ENCODE measurements around the gene UBE2E2. TPM values are rescaled to one million over a fixed set of nuclear protein-coding genes. Genes with fewer than 3 reads are reported as not detected.

The UBE2E2 gene
- total and polyA plus RNA-seq, 4 donors: 21.5 to 87.5 (median 29.0) TPM

- ATAC-seq (ENCODE audit: insufficient read depth, low FRiP score): no peak
- no peak for TF ChIP-seq CTCF (IDR thresholded peaks at IDR 0.05; ENCODE audit: control extremely low read depth, extremely low read depth)
- WGBS, 2 donors: 65 to 67% methylated on average over 4 of the region's 4 CpGs
Measured at GRCh38 chr3:23239211-23240068, 36.3 kb downstream of the UBE2E2 start.

GRCh38 chr3:23240171-23240785 lies 37.2 kb downstream of the UBE2E2 start:
- Histone ChIP-seq H3K4me3 (no peak overlapping the region), H3K9me3 (ENCODE audit: control insufficient read depth in 4 of 4, insufficient read depth in 3 of 4, low read length in 3 of 4) (no peaks in the 10 kb centered on the region), H3K9ac (ENCODE audit: insufficient read depth in 1 of 2, low read length in 2 of 2) (no peak overlapping the region), H3K27me3 (ENCODE audit: control insufficient read depth in 3 of 3, insufficient read depth in 3 of 3, low read length in 2 of 3) (no peaks in the 10 kb centered on the region), H3K36me3 (ENCODE audit: control insufficient read depth in 4 of 4, insufficient read depth in 4 of 4, low read length in 4 of 4) (no peaks in the 10 kb centered on the region), H3K27ac (ENCODE audit: low read depth in 1 of 2, low read length in 1 of 2) (no peak overlapping the region), H3K4me1 (ENCODE audit: control insufficient read depth in 5 of 5, insufficient read depth in 5 of 5, low read length in 5 of 5) (peaks cover 0 to 9% (median 0%) of the 10 kb centered on the region in 5 donors)
- ATAC-seq (ENCODE audit: insufficient read depth, low FRiP score) (no peak), DNase-seq (no peak)
- TF ChIP-seq CTCF (IDR thresholded peaks at IDR 0.05; ENCODE audit: control extremely low read depth, extremely low read depth): no peak
- WGBS, 2 donors: 92 to 95% methylated on average over 3 of the region's 3 CpGs

More at GRCh38 chr3:23239211-23240068, 36.3 kb downstream of the UBE2E2 start:
- Histone ChIP-seq H3K4me3 (no peak overlapping the region), H3K4me1 (ENCODE audit: control insufficient read depth in 5 of 5, insufficient read depth in 5 of 5, low read length in 5 of 5) (peaks cover 0 to 10% (median 0%) of the 10 kb centered on the region in 5 donors), H3K9me3 (ENCODE audit: control insufficient read depth in 4 of 4, insufficient read depth in 3 of 4, low read length in 3 of 4) (no peaks in the 10 kb centered on the region), H3K36me3 (ENCODE audit: control insufficient read depth in 4 of 4, insufficient read depth in 4 of 4, low read length in 4 of 4) (no peaks in the 10 kb centered on the region), H3K9ac (ENCODE audit: insufficient read depth in 1 of 2, low read length in 2 of 2) (no peak overlapping the region), H3K27ac (ENCODE audit: low read depth in 1 of 2, low read length in 1 of 2) (no peak overlapping the region), H3K27me3 (ENCODE audit: control insufficient read depth in 3 of 3, insufficient read depth in 3 of 3, low read length in 2 of 3) (no peaks in the 10 kb centered on the region)
- no peak for DNase-seq

- H3K4me3 ChIP-seq: no peak overlapping the region
- no peak overlapping the region for H3K27ac ChIP-seq (ENCODE audit: low read depth in 1 of 2, low read length in 1 of 2)
- no peak overlapping the region for H3K9ac ChIP-seq (ENCODE audit: insufficient read depth in 1 of 2, low read length in 2 of 2)
- no peaks in the 10 kb centered on the region for H3K9me3 ChIP-seq (ENCODE audit: control insufficient read depth in 4 of 4, insufficient read depth in 3 of 4, low read length in 3 of 4)
- no peaks in the 10 kb centered on the region for H3K36me3 ChIP-seq (ENCODE audit: control insufficient read depth in 4 of 4, insufficient read depth in 4 of 4, low read length in 4 of 4)
- 94 to 95% methylated on average over 5 of the region's 5 CpGs for WGBS, 2 donors
- DNase-seq (no peak), ATAC-seq (ENCODE audit: insufficient read depth, low FRiP score) (no peak)
- peaks cover 0 to 2% (median 0%) of the 10 kb centered on the region in 5 donors for H3K4me1 ChIP-seq (ENCODE audit: control insufficient read depth in 5 of 5, insufficient read depth in 5 of 5, low read length in 5 of 5)
- no peak for TF ChIP-seq CTCF (IDR thresholded peaks at IDR 0.05; ENCODE audit: control extremely low read depth, extremely low read depth)
- H3K27me3 ChIP-seq (ENCODE audit: control insufficient read depth in 3 of 3, insufficient read depth in 3 of 3, low read length in 2 of 3): no peaks in the 10 kb centered on the region
Measured at GRCh38 chr3:23241256-23241655, 38.1 kb downstream of the UBE2E2 start.

Measured in lung (tissue), 12 donors.